GM19438 (cell line): ENCODE results near the gene POU2F2.

Experiments used
- ATAC-seq: cut with Tn5 transposase; IDR thresholded peaks from one replicate; pipeline ENCODE4 v1.9.1; 2021; ENCODE audit warnings: low read depth; ENCODE audit not compliant: unreplicated experiment

The POU2F2 gene

DNA sequence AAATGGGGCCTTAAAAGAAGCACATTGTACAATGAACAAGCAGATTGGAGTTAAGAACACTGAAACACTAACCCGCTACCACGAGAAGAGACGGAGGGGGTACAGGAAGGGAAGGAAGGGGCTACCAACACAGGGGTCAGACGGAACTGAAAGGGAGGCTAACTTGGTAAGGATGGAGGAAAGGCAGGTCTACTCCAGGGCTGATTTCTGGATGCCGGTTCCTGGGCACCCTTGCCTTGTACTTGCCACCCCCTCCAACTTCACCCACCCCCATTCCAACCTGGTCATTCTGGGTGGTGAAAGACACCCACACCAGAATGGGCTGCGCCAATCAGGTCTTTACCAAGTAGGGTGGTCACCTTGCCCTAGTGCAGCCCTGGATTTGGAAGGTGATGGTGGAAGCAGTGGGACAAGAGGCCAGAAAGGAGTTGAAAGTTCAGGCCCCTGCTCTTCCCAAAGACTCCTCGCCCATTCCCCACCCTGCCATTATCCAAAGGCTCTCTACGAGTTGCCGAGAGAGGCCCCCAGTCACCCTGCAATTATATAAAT is 46.0 kb downstream of the POU2F2 start:
- no peak for ATAC-seq

DNA sequence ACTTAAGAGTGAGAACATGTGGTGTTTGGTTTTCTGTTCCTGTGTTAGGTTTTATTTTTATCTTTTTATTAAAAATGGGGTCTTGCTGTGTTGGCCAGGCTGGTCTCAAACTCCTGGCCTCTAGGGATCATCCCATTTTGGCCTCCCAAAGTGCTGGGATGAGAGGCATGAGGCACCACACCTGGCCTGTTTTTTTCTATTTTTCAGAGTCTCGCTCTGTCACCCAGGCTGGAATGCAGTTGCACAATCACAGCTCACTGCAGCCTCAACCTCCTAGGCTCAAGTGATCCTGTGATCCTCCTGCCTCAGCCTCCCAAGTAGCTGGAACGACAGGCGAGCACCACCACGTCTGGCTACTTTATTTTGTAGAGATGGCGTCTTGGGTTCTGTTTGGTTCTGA is 48.7 kb downstream of the POU2F2 start:
- no peak for ATAC-seq

DNA sequence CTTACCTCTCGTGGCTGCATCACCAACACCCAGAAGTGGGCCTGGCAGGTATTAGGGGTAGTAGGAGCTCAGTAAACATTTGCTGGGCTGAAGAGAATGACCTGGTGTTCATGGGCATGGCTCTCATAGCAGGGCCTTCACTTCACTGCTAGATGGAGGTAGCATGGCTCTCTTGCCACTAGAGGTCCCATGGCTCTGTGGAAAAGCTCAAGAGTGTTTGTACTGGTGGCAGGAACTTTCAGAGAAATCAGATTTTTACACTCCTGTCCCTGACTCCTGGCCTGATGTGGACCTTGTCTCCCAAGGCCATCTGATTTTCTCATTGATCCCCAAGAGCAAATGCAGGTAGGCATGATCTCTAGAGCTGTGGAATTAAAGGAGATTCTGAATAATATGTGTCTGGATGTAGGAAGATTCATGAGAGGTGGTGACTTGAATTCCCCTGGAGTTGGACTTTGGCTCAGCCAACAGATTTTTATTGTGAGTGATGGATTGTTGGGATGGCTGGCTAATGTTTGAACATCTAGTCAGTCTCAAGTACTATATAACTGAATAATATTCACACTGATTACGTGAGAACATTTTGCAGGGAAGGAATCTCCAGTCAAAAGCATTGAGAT is 50.6 kb downstream of the POU2F2 start:
- ATAC-seq = no peak

DNA sequence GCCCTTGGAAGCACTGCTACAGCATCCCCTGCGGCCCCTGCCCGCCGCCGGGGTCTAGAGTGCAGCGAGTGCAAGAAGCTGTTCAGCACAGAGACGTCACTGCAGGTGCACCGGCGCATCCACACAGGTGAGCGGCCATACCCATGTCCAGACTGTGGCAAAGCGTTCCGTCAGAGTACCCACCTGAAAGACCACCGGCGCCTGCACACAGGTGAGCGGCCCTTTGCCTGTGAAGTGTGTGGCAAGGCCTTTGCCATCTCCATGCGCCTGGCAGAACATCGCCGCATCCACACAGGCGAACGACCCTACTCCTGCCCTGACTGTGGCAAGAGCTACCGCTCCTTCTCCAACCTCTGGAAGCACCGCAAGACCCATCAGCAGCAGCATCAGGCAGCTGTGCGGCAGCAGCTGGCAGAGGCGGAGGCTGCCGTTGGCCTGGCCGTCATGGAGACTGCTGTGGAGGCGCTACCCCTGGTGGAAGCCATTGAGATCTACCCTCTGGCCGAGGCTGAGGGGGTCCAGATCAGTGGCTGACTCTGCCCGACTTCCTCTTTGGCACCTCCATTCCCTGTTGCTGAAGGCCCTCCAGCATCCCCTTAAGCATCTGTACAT is 51.4 kb downstream of the POU2F2 start:
- no peak for ATAC-seq

DNA sequence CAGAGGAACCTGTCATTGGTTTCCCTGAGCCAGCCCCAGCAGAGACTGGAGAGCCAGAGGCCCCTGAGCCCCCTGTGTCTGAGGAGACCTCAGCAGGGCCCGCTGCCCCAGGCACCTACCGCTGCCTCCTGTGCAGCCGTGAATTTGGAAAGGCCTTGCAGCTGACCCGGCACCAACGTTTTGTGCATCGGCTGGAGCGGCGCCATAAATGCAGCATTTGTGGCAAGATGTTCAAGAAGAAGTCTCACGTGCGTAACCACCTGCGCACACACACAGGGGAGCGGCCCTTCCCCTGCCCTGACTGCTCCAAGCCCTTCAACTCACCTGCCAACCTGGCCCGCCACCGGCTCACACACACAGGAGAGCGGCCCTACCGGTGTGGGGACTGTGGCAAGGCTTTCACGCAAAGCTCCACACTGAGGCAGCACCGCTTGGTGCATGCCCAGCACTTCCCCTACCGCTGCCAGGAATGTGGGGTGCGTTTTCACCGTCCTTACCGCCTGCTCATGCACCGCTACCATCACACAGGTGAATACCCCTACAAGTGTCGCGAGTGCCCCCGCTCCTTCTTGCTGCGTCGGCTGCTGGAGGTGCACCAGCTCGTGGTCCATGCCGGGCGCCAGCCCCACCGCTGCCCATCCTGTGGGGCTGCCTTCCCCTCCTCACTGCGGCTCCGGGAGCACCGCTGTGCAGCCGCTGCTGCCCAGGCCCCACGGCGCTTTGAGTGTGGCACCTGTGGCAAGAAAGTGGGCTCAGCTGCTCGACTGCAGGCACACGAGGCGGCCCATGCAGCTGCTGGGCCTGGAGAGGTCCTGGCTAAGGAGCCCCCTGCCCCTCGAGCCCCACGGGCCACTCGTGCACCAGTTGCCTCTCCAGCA is 52.1 kb downstream of the POU2F2 start:
- ATAC-seq = no peak

DNA sequence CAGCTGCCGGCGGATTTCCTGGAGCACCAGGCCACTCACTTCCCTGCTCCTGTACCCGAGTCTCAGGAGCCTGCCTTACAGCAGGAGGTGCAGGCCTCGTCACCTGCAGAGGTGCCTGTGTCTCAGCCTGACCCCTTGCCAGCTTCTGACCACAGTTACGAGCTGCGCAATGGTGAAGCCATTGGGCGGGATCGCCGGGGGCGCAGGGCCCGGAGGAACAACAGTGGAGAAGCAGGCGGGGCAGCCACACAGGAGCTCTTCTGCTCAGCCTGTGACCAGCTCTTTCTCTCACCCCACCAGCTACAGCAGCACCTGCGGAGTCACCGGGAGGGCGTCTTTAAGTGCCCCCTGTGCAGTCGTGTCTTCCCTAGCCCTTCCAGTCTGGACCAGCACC is 53.0 kb downstream of the POU2F2 start:
- ATAC-seq = no peak

DNA sequence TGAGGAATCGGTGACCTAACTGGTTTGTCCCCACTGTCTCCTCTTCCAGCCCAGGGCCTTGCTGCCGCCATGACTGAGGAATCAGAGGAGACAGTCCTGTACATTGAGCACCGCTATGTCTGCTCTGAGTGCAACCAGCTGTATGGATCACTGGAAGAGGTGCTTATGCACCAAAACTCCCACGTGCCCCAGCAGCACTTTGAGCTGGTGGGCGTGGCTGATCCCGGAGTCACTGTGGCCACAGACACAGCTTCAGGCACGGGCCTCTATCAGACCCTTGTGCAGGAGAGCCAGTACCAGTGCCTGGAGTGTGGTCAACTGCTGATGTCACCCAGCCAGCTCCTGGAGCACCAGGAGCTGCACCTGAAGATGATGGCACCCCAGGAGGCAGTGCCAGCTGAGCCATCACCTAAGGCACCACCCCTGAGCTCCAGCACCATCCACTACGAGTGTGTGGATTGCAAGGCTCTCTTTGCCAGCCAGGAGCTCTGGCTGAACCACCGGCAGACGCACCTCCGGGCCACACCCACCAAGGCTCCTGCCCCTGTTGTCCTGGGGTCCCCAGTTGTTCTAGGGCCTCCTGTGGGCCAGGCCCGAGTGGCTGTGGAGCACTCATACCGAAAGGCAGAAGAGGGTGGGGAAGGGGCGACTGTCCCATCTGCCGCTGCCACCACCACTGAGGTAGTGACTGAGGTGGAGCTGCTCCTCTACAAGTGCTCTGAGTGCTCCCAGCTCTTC is 53.5 kb downstream of the POU2F2 start:
- no peak for ATAC-seq

DNA sequence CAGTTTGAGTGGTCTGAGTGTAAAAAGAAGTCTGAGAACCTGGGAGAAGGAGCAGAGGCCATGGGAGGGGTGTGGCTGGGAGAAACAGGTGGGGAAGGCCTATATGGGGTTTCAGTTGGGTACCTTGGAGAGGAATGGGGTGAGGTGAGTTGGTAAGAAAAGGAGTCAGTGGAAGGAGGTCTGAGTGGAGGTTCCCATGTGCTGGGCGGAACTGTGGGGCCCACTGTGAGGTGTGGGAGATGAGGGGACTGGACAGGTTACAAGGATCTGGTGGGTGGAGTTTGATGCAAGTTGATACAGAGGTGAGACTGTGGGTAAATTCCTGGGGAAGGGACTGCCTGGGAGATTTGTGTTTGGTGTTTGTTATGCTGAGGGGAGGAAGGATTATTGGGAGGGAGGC is 54.2 kb downstream of the POU2F2 start:
- ATAC-seq = no peak

DNA sequence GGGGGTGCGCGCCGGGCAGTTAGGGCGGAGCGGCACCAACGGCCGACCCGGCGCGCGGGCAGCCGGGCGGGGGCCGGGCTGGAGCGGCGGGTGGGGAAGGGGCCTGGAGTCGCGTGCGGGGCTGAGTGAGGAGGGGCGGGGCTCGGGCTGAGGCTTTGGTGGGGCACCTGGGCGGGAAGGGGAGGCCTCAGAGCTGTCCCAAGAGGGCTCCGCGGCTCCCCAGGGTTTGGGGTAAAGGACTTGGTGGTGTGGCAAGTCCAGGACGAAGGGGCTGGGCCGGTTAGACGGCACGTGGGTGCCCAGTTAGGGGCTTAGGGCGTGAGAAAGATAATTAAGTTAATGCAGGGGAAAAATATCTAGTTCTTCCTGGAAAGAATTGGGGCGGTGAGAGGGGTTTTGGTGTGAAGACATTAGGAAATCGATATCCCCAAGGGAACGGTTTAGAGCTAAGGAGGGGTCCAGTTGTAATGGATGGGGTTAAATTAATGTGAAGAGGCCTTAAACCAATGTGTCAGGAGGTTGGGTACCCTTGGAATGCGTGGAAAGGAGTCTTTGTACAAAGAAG is 55.8 kb downstream of the POU2F2 start:
- ATAC-seq = no peak

DNA sequence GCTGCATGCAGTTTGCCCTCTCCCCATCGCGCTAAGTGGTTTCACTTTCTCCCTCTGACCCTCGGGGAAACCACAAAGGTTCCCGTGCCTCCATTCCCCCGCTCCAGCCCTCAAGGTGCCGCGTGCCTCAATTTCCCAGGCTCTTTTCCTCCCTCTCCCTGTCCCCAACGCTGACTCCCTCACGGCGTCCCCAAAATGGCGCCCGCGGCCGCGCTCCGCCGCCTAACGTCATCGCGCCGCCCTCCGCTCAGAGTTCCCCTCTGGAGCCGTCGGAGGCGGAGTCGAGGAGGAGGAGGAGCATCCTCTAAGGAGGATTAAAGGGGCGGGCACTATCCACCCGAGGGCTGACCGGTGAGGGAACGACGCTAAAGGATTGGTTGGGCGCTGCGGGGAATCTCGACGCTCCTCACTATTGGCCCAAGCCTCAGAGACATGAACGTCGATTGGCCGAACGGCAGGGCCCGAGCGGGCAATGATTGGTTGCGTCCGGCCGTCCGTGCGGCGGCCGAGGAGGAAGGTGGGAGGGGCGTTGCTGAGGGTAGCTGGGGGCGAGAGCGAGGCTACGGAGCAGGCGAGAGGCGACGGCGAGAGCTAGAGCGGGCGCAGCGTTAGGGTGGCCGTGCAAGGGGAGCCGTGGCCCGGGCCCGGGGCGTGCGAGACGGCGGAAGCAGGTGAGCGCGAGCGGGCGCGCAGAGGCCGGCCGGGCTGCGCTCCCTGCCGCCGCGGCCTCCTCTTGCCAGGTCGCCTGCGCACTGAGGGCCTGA is 56.4 kb downstream of the POU2F2 start, which contains the start of gene ZNF574:
TSS of gene ZNF574 (plus strand) at position 551 of the 764 bp plus-strand sequence. CDS start 2,441 bp downstream, outside the sequence.
- peak; percentile 90 for ATAC-seq

DNA sequence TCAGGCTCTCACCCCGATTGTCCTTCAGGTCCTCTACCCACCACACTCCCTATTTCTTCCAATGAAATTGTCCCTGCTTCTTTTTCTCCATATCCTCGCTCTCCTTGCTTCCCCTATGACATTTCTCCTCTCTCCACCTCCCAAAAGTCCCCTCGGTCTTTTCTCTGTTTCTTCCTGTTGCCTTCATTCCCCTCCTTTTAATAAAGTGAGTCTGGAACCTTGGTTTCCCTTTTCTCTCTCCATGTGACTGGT is 57.0 kb downstream of the POU2F2 start:
- peak; percentile 9 for ATAC-seq

DNA sequence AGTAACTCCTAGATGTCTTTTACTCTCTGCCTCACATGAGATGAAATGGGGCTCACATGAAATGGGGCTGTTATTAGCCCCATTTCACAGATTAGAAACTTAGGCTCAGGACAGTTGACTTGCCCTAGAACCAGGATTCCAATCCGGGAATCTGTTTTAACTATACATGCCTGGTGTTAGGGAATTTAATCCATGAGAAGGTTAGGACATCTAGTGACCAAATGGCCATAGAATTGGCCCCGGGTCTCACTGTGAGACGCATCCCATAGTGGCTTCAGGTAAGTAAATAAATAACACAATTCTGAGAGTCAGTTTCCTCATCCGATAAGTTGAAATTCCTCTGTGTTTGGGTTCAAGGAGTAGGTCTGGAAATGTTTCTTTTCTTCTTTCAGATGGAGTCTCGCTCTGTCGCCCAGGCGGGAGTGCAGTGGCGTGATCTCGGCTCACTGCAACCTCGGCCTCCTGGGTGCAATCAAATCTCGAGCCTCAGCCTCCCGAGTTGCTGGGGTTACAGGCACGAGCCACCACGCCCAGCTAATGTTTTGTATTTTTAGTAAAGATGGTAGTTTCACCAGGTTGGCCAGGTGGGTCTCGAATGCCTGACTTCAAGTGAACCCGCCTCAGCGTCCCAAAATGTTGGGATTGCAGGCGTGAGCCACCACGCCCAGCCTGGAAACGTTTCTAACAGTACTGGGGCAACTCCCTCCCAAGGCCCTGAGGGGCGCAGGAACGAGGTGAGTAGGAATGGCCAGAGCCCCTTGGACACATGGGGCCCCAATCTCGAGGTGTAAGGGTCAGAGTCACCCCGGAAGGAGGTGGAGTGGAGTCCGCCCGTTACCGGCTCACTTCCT is 57.5 kb downstream of the POU2F2 start:
- ATAC-seq = no peak

DNA sequence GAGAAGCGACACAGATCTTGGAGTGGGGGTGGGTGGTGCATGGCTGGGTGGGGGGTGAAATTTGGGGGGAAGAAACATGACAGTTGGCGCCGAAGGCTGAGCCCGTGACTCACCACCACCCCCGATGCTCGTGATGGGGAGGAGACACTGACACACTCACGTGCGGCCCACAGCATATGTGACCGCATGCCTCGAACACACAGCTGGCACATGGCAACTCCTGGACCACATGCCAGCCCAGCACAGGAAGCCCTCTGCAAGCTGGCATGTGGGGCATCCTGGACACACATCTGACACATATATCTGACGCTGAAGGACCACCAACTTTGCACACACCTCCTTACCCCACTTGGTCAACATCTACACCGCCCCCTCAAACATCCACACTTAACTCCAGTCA is 61.0 kb downstream of the POU2F2 start:
- ATAC-seq = no peak

DNA sequence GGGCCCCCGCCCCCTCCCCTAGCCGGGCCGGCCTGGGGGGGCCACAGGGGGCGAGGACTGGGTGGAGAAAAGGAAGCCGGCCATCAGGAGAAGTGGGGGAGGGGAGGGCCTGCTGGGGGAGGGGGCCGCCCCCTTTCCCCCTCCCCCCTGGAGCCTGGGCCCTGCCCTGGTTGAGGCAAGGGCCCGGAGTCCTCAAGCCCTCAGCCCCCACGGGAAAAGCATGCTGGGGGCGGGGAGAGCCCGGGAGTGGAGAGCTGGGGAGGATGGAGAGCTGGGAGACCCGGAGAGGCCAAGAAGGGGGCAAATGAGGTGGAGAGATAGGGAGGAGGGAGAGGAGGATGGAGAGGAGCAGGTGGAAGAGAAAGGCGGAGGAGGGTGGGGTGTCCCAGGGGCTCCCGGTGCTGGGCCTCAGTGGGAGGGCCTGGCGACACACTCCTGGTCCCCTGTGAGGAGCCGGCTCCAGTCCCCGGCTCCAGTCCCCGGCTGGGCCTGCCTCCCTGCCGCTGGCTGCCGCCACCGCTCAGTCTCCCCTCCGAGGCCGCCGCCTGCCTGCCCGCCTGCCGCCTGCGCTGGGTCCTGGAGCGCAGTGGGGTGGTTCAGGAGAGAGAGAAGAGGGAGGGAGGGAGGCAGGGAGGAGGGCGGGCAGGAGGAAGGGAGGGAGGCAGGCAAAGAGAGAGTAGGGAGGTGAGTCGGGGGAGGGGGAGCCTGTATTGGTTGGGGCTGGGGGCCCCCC is 62.5 kb downstream of the POU2F2 start, which contains the start of gene GRIK5:
TSS of gene GRIK5 (minus strand) at position 588 of the 733 bp plus-strand sequence. CDS start 4,436 bp downstream, outside the sequence.
- ATAC-seq = no peak

DNA sequence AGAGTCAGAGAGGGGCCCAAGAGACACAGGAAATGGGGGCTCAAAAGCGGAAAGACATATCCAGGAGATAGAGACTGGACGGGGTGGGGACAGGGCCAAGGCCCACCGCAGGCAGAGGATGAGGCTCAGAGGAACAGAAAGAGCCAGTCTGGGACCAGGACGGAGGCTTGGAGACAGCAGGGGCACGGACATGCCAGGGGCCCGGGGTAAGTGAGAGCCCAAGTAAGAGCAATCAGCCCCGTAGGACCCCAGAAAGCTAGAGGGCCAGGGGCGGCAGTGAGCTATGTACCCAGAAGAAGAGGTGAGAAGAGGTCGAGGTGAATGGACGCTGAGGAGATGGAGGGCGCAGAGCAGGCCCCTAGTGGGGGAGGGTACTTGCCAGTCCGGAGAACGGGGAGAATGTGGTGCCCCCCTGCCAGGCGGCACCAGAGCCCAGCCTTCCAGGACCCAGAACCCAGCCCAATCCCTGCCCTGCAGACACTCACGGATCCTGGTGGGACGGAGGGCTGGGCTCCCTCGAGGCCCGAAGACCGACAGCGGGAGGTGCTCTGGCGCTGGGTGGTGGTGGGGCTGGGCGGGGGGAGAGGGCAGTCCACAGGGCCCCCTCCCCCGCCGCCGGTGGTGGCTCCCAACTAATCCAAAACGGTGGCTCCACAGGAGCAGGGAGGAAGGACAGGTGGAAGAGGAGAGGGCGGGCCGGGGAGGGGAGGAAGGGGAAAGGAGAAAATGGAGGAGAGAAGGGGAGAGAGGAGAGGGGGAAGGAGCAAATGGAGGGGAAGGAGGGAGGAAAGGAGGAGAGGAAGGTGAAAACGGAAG is 63.3 kb downstream of the POU2F2 start:
- ATAC-seq = no peak

DNA sequence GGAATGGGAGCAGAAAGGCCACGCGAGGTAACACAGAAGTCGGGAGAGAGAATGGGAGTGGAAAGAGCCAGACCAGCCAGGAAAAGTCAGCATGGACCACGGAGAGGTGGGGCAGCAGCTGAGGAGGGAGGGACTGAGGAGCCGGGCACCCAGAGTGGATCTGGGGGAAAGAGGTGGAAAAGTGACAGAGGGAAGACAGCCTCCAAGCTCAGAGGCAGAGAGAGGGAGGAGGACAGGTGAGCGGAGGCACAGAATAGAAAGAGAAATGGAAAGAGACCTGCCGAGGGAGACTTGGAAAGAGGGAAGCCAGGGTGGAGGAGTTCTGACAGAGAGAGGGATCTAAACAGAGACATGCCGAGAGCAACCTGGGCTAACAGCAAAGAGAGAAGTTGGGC is 63.9 kb downstream of the POU2F2 start:
- ATAC-seq = no peak

DNA sequence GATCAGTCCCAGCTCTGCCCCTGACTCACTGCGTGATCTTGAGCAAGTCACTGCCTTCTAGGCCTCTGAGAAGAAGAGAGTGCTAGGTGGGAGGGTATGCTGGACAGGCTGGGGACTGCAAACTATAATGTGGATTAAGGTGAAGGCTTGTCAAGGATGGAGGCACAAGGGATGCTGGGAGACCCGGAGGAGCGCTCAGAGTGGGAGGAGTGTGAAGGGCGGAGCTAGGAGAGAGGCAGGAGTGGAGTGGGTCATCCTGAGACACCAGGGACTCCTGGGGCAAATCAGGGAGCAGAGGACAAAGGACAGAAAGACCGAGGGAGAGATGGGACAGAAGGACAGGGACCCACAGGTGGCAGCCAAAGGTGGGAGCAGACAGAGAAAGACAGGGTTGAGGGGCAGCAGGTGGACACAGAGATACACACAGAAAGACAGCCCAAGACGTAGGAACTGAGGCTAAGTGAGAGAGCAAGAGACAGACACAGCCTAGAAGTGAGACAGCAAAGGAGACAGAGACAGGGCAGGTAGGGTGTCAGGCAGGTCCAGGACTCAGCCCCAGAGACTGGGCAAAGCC is 64.8 kb downstream of the POU2F2 start:
- no peak for ATAC-seq
